RPMI8226 (cell line): Measurements from ENCODE around the gene SLC4A2.
A peak's percentile ranks its signal among the peaks of the same experiment; 100 is the strongest.

ENCODE experiments used
- DNase-seq: peaks from one replicate; pipeline ENCODE4 v3.0.0-alpha.2; 2015

Gene SLC4A2

DNA sequence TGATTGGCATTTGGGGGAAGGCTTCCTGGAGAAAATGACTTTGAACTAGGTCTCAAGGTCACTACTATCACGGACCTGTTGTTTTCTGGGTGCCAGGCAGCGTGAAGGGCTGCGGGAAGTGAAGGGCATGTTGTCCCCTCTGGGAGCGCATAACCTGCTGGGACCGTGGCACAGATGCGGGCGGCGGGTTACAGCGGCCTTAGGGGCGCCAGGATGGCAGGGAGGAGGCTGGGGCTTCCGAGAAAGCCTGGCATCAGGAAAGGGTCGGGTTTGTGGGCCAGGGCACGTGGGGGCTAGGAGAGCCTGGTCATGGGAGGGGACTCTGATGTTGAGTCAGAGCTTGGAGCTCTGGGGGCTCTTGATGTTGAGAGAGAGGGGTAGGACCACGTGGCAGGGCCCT is 6.1 kb downstream of the SLC4A2 start:
- DNase-seq = no peak

DNA sequence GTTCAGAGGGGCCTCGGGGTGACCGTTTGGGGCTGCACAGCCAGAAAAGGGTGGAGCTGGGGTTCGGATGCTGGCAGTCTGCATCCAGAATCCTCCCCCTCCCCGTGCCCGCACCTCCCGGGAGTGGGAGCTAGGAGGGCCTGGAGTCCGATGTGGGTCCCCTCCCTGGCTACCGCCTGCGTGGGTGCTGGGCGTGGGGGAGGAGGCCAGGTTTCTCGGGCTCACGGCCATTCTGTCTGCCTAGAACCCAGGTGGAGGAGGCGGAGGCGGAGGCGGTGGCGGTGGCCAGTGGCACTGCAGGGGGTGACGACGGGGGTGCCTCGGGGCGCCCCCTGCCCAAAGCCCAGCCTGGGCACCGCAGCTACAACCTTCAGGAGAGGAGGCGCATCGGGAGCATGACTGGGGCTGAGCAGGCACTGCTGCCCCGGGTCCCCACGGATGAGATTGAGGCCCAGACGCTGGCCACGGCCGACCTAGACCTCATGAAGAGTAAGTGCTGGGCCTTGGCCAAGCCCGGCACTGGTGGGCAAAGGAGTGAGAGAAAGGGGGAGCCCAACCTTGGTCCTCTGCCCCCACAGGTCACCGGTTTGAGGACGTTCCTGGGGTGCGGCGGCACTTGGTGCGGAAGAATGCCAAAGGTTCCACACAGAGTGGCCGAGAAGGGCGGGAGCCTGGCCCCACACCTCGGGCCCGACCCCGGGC is 7.0 kb downstream of the SLC4A2 start:
- DNase-seq = no peak

GRCh38 chr7:151068069-151068773 is 8.8 kb downstream of the SLC4A2 start:
- no peak for DNase-seq

- DNase-seq = no peak
Observed at GRCh38 chr7:151069841-151070573, 10.6 kb downstream of the SLC4A2 start.

- no peak for DNase-seq
Observed at GRCh38 chr7:151070574-151070960, 11.2 kb downstream of the SLC4A2 start.

- no peak for DNase-seq
Observed at GRCh38 chr7:151071032-151071866, 11.9 kb downstream of the SLC4A2 start.

DNA sequence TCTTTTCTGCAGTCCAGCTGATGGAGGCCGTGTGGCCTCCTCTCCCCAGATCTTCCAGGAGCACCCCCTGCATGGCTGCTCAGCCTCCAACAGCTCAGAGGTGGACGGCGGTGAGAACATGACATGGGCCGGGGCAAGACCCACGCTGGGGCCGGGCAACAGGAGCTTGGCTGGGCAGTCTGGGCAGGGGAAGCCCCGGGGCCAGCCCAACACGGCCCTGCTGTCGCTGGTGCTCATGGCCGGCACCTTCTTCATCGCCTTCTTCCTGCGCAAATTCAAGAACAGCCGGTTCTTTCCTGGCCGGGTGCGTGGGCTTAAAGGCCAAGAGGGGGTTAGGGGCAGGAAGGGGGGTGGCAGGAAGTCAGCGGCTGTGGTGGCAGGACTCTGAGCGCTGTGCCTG is 14.6 kb downstream of the SLC4A2 start:
- DNase-seq = no peak

DNA sequence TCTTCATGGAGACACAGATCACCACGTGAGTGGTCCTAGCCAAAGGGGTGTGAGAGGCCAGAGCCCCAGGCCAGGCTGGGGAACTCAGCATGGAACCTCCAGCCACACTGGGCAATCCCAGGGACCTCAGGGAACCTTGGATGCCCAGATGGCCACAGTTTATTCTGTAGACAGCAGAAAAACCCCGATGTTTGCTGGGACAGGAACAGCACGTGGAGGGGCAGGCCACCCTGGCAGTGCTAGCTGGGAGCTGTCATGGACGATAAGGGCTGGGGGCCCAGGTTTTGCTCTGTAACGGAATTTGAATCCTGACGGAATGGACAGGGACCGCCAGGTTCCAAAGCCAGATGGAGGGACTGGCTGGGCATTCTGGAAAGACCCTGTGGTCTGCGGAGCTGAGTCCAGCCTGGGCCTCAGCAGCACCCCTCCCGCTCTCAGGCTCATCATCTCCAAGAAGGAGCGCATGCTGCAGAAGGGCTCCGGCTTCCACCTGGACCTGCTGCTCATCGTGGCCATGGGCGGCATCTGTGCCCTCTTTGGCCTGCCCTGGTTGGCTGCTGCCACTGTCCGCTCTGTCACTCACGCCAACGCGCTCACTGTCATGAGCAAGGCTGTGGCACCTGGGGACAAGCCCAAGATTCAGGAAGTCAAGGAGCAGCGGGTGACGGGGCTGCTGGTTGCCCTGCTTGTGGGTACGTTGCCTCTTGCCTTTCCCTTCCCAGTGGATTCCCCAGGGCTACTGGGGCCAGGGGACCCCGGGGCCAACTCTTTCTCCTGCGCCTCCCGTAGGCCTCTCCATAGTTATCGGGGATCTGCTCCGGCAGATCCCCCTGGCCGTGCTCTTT is 15.7 kb downstream of the SLC4A2 start:
- no peak for DNase-seq

GRCh38 chr7:151075662-151075971 is 16.2 kb downstream of the SLC4A2 start:
- DNase-seq = no peak

DNA sequence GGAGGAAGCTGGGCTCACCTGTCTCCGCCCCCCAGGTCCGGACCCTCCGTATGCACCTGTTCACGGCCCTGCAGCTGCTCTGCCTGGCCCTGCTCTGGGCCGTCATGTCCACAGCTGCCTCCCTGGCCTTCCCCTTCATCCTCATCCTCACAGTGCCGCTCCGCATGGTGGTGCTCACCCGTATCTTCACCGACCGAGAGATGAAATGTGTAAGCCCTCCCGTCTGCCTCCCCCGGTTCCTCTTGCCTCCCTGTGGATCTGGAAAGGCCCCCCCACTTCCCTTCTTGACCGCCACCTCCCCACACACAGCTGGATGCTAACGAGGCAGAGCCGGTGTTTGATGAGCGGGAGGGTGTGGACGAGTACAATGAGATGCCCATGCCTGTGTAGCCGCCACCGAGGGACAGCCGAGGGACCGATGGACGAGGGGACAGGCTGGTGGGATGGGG is 16.6 kb downstream of the SLC4A2 start:
- DNase-seq = no peak

DNA sequence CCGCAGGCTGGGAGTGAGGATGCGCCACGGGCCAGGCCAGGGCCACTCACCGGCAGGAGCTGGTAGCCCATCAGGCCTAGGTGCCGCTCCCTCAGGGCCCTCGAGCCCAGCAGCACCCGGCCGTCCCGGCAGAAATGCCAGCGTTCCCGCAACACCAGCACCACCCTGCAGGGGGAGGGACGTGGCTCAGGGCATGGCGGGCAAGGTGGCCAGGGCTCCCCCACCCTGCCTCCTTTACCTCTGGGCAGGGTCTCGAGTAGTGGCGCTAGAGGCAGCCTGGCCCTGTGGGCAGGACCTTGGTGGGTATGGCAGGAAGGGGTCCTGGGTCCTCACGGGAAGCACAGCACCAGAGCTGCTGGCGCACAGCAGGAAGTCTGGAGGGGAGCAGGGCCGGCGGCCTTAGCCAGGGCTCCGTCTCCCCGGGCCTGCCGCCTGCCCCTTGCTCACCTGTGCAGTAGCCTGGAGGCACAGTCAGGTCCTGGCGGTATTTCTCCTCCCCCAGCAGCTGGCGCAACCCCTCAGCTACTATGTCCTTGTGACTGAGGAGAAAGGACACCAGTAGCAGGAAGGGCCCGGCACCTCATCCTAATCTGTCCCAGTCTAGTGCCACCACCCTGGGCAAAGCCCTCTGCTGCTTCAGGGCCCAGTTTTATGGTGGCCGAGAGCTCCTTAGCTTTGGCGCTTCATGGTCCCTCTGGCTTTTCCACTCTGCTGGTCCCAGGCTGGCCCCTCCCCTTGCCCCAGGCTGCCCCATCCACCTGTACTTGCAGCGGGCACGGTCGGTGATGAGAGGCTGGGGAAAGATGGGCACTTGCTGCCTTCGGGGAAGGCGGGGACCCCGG is 17.7 kb downstream of the SLC4A2 start:
- peak; percentile 35 for DNase-seq

DNA sequence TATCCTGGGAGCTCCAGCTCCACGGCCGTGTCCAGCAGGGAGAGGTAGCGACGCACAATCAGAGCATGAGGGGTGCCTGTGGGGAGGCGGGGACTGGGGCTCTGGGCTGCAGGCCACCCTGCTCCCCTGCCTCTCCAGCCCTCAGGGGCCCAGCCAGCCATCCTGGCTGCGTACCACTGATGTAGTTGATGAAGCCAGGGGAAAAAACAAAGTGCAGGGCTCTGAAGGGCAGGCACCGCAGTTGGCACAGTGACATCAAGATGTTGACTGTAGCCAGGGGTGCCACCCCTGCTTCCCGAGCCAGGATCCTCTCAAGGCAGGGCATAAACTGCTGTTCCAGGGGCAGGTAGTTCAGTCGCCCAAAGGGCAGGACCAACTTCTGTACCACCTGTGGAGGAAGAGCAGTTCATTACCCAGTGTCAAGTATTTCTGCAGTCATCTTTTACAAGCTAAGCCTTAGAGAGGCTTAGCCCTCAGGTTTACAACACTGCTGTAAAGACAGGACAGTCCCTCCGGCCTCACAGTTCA is 18.4 kb downstream of the SLC4A2 start:
- DNase-seq = no peak

- no peak for DNase-seq
Observed at GRCh38 chr7:151078233-151079040, 19.0 kb downstream of the SLC4A2 start.

GRCh38 chr7:151079199-151079910 is 20.0 kb downstream of the SLC4A2 start:
- DNase-seq = no peak

DNA sequence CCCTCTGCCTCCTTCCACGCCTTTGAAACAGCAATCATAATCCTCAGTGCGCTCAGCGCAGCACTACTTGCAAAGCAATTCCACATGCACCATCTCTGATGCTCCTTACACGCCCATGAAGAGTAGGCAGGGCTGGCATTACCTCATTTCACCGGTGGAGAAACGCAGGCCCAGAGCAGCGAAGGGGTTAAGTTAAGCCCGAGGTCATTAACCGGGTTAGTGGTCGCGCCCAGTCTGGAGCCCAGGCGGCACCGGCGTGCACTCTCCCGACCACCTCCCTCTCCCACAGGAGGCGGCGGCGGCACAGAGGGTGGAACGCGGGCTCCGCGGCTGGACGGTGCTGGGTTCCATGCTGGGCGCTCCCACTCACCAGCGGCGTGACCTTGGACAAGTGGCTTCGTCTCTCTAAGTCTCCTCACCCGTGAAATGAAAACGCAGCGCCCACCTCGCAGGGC is 20.7 kb downstream of the SLC4A2 start:
- peak; percentile 22 for DNase-seq

DNA sequence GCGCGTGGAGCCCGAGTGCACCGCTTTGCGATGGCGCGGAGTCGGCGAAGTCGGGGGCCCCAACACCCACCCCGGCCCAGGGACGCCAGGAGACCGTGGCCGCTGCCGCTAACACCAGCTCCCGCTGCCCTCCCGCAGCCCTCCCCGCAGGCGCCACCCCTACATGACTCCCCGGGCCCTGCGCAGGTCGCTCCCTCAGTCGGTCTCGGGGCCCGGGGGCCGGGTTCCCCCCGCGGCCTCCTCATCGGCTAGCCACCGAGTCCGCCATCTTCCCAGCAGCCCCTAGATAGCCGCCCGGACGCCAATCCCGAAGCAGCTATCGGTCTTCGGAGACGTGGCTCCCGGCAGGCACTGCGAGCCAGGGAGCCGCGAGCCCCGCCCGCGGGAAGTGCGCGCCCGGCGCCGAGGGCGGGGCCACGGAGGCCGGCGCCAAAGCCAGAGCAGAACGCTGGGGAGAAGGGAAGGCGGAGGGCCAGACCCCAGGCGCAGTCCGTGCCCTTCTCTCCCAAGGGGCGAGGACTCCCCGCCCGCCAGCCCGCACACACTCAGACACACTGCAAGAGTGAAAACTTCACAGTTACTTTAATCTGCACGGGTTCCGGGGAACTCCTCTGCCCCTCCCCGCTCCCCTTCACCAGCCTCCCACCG is 21.3 kb downstream of the SLC4A2 start, which contains the start of gene FASTK:
Gene FASTK (minus strand): TSS at position 288 of the 648 bp plus-strand sequence. CDS start 43 bp downstream, at position 245.
- peak; percentile 95 for DNase-seq

- no peak for DNase-seq
Observed at GRCh38 chr7:151081170-151082101, 22.0 kb downstream of the SLC4A2 start.
